Heart left ventricle (tissue), 16 donors: ENCODE measurements around the gene PLCXD1. TPM values are rescaled to one million over a fixed set of nuclear protein-coding genes. Genes with fewer than 3 reads are reported as not detected.

Experiments
- ATAC-seq, 4 donors: fragments of 200-7000 bp; cut with Tn5 transposase; one replicate each; pipeline ENCODE4 v1.9.1; 2020 to 2022; ENCODE audit warnings: moderate library complexity in 4 of 4, mild to moderate bottlenecking in 3 of 4, moderate number of reproducible peaks in 1 of 4
- DNase-seq, 5 donors: peaks; one replicate each; pipeline ENCODE4 v3.0.0-alpha.2; 2020
- H3K27ac ChIP-seq, 12 donors: fragments of 200-600 bp; sonication (generic) in 4 of 12; one replicate each; pipeline versions ENCODE4 v1.5.0 to v1.8.0; 2016 to 2022; ENCODE audit warnings: mild to moderate bottlenecking in 2 of 12
- H3K27me3 ChIP-seq, 9 donors: fragments of 200-600 bp; sonication (generic) in 2 of 9; one replicate each; pipeline versions ENCODE4 v1.5.1 to v1.8.0; 2016 to 2022; ENCODE audit warnings: mild to moderate bottlenecking in 3 of 9
- H3K36me3 ChIP-seq, 9 donors: fragments of 200-600 bp; sonication (generic) in 2 of 9; one replicate each; pipeline versions ENCODE4 v1.5.0 to v1.8.0; 2018 to 2022; ENCODE audit warnings: mild to moderate bottlenecking in 2 of 9
- H3K4me1 ChIP-seq, 12 donors: fragments of 200-600 bp; sonication (generic) in 4 of 12; one replicate each; pipeline versions ENCODE4 v1.5.0 to v1.8.0; 2016 to 2022; ENCODE audit warnings: mild to moderate bottlenecking in 3 of 12
- H3K4me3 ChIP-seq, 12 donors: fragments of 200-600 bp; sonication (generic) in 4 of 12; one replicate each; pipeline versions ENCODE4 v1.5.0 to v1.8.0; 2017 to 2022; ENCODE audit warnings: mild to moderate bottlenecking in 9 of 12, moderate library complexity in 4 of 12
- H3K9me3 ChIP-seq, 12 donors: fragments of 200-600 bp; sonication (generic) in 4 of 12; one replicate each; pipeline versions ENCODE4 v1.5.0 to v1.8.0; 2016 to 2022; ENCODE audit warnings: mild to moderate bottlenecking in 1 of 12
- CTCF ChIP-seq, 12 donors: fragments of 200-600 bp; sonication (generic) in 4 of 12; IDR thresholded peaks; one replicate each; pipeline versions ENCODE4 v1.5.0 to v1.8.0; 2018 to 2022; ENCODE audit warnings: antibody characterized with exemption in 12 of 12, mild to moderate bottlenecking in 5 of 12
- POLR2A ChIP-seq, 2 donors: fragments of 450-650 bp; IDR thresholded peaks; one replicate each; pipeline ENCODE4 v1.6.1; 2017; ENCODE audit warnings: antibody characterized with exemption in 2 of 2, mild to moderate bottlenecking in 2 of 2, moderate library complexity in 2 of 2
- WGBS, 4 donors: extraction: QIAGEN DNeasy Blood & Tissue Kit in 2 of 4; methylation state at CpG; one replicate each; pipeline versions ENCODE4 v1.1.5 to v1.1.7; 2013 to 2018; 5-methylcytosine and 5-hydroxymethylcytosine counted together
- intact Hi-C, 10 donors: fragments of 100-400 bp; cut with DNase I; formaldehyde crosslinking; loops; one replicate each; pipeline versions ENCODE4 v1.11.1 to v1.14.2; 2022
- polyA plus RNA-seq, 2 donors: library from polyadenylated mRNA; stranded (reverse); fragments of 200-250 nt; gene quantifications; one replicate each; pipeline ENCODE4 v1.2.3, GENCODE V29; 2013
- total RNA-seq, 9 donors: library from RNA; depleted of rRNA in 2 of 9; stranded (reverse); fragments of >200 nt in 2 of 9; fragmentation: NEBNext Ultra II Directional in 3 of 9; extraction: Animal tissue kit (Norgen Biotek cat#: 25700) in 3 of 9; gene quantifications; one replicate each; pipeline versions ENCODE4 v1.1.0 to v1.2.4, GENCODE V29; 2016 to 2023
- donor health status: ischemic (EF 13 %, LVEDD 7.1; RV severe dilation, severe dysfunction).
- donor health status: healthy with polysubstance abuse.
- donor health status: DM: no; HTN: yes; CAD: no.
- donor health status: DM: no; HTN: no; CAD: no.
- donor health status: ischemic (EF 25% LVEDD 6.9; RV normal size, moderate dysfunction).
- donor health status: ischemic (EF 25% LVEDD 5.7; RV mildly dilated, moderate dysfunction).
- donor health status: healthy.
- donor health status: DM: yes; HTN: yes; CAD: no.
- donor health status: ischemic (EF 35%, LVEDD 5.7; RV mildly dilated, moderate dysfunction).
- donor health status: nonischemic (EF 11% LVEDD 7.7; RV severe dilation, severe dysfunction).
- donor health status: DM: yes; HTN: yes; CAD: no.
- donor health status: PGD.
- donor health status: ischemic (EF 29% LVEDD 5.4; RV normal size, mild dysfunction).
- donor health status: nonischemic (EF 23%, LVEDD 6.1; RV moderate dilation, normal function).

Gene PLCXD1
- total and polyA plus RNA-seq, 11 donors, result 0.81 to 27.0 (median 3.0) TPM

GRCh38 chrX:333611-334311, 52.6 kb downstream of the PLCXD1 start:
- DNase-seq, result peak in 3 of 5 donors; percentile 18 to 51 (median 21)
- H3K4me3 ChIP-seq, result no peak overlapping the region
- H3K9me3 ChIP-seq, result no peaks in the 10 kb centered on the region
- H3K27ac ChIP-seq, result no peak overlapping the region
- TF ChIP-seq CTCF (IDR thresholded peaks at IDR 0.05), result no peak
- no peak for TF ChIP-seq POLR2A (IDR thresholded peaks at IDR 0.05)
- WGBS, 4 donors, result 93 to 97% (median 93%) methylated on average over 37 to 51 of the region's 51 CpGs
- peaks cover 0 to 14% (median 8%) of the 10 kb centered on the region in 12 donors for H3K4me1 ChIP-seq
- peaks cover 0 to 15% (median 5%) of the 10 kb centered on the region in 9 donors for H3K27me3 ChIP-seq
- intact Hi-C loops, result no loop called here
- ATAC-seq, result no peak
- peaks cover 0 to 41% (median 24%) of the 10 kb centered on the region in 9 donors for H3K36me3 ChIP-seq

GRCh38 chrX:334331-334891, 53.2 kb downstream of the PLCXD1 start:
- H3K27ac ChIP-seq, result no peak overlapping the region
- peaks cover 0 to 14% (median 8%) of the 10 kb centered on the region in 12 donors for H3K4me1 ChIP-seq
- ATAC-seq (no peak), DNase-seq (peak in 3 of 5 donors; percentile 20 to 60 (median 25))
- WGBS, 4 donors, result 91 to 95% (median 94%) methylated on average over 27 to 53 of the region's 53 CpGs
- H3K27me3 ChIP-seq, result peaks cover 0 to 15% (median 5%) of the 10 kb centered on the region in 9 donors
- no peaks in the 10 kb centered on the region for H3K9me3 ChIP-seq
- peaks cover 0 to 42% (median 25%) of the 10 kb centered on the region in 9 donors for H3K36me3 ChIP-seq
- intact Hi-C loops, result no loop called here
- H3K4me3 ChIP-seq, result no peak overlapping the region
- TF ChIP-seq CTCF (IDR thresholded peaks at IDR 0.05), result no peak
- TF ChIP-seq POLR2A (IDR thresholded peaks at IDR 0.05), result no peak

GRCh38 chrX:334971-335757, 54.0 kb downstream of the PLCXD1 start:
- Histone ChIP-seq H3K9me3 (no peaks in the 10 kb centered on the region), H3K4me1 (peaks cover 0 to 14% (median 8%) of the 10 kb centered on the region in 12 donors), H3K27ac (no peak overlapping the region), H3K4me3 (no peak overlapping the region), H3K27me3 (peaks cover 0 to 14% (median 5%) of the 10 kb centered on the region in 9 donors), H3K36me3 (peaks cover 0 to 42% (median 25%) of the 10 kb centered on the region in 9 donors)
- TF ChIP-seq CTCF (IDR thresholded peaks at IDR 0.05), result no peak
- TF ChIP-seq POLR2A (IDR thresholded peaks at IDR 0.05), result no peak
- 93 to 95% (median 94%) methylated on average over 28 to 47 of the region's 47 CpGs for WGBS, 4 donors
- intact Hi-C loops, result no loop called here
- ATAC-seq (no peak), DNase-seq (peak in 3 of 5 donors; percentile 24 to 47 (median 26))

- Histone ChIP-seq H3K36me3 (peaks cover 0 to 44% (median 25%) of the 10 kb centered on the region in 9 donors), H3K9me3 (no peaks in the 10 kb centered on the region), H3K4me3 (no peak overlapping the region), H3K27ac (no peak overlapping the region), H3K4me1 (peaks cover 0 to 11% (median 8%) of the 10 kb centered on the region in 12 donors), H3K27me3 (peaks cover 0 to 8% (median 5%) of the 10 kb centered on the region in 9 donors)
- ATAC-seq, result no peak
- WGBS, 4 donors, result 93 to 94% (median 94%) methylated on average over 17 of the region's 17 CpGs
- TF ChIP-seq CTCF (IDR thresholded peaks at IDR 0.05), result no peak
- TF ChIP-seq POLR2A (IDR thresholded peaks at IDR 0.05), result no peak
- intact Hi-C loops, result no loop called here
- peak in 3 of 5 donors; percentile 9 to 22 (median 18) for DNase-seq
These were observed 54.6 kb downstream of the PLCXD1 start for GRCh38 chrX:335758-336155.
